ENCODE data around the gene THG1L. TPM values are rescaled to one million over a fixed set of nuclear protein-coding genes. Genes with fewer than 3 reads are reported as not detected.

THG1L gene
- total and polyA plus RNA-seq, 2 of the 13 experiments (the other 11 are each of a cell fraction or from before 2014, with no cell fraction given): 16.6 to 17.2 TPM

GRCh38 chr5:157743163-157744050 is 12.2 kb downstream of the THG1L start, which contains the start of gene LSM11 (continued):
- TF ChIP-seq ETV6 (CRISPR knock-in tag; conservative IDR thresholded peaks at IDR 0.05): peak; percentile 80; the same call in 1 of the 2 replicates
- TF ChIP-seq ZBTB21 (CRISPR knock-in tag; IDR thresholded peaks at IDR 0.05): no peak
- 0 out of 2 replicates have a peak, but pooled peaks have one; percentile 61 for TF ChIP-seq MEIS1 (CRISPR knock-in tag; IDR thresholded peaks at IDR 0.05; ENCODE audit: borderline replicate concordance)
- no peak for TF ChIP-seq E2F1 (CRISPR knock-in tag; IDR thresholded peaks at IDR 0.05)
- peak; percentile 83 for TF ChIP-seq TEAD3 (CRISPR knock-in tag; optimal IDR thresholded peaks at IDR 0.05; ENCODE audit: borderline replicate concordance)
- peak in 1 of 2 experiments; percentile 92; a peak in 2 of 4 replicates for TF ChIP-seq KLF16 (CRISPR knock-in tag; IDR thresholded peaks at IDR 0.05)
- TF ChIP-seq, protein P1, sequence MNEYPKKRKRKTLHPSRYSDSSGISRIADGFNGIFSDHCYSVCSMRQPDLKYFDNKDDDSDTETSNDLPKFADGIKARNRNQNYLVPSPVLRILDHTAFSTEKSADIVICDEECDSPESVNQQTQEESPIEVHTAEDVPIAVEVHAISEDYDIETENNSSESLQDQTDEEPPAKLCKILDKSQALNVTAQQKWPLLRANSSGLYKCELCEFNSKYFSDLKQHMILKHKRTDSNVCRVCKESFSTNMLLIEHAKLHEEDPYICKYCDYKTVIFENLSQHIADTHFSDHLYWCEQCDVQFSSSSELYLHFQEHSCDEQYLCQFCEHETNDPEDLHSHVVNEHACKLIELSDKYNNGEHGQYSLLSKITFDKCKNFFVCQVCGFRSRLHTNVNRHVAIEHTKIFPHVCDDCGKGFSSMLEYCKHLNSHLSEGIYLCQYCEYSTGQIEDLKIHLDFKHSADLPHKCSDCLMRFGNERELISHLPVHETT (CRISPR knock-in tag; conservative IDR thresholded peaks at IDR 0.05): no peak
- peak; percentile 66; the same call in 1 of the 2 replicates for TF ChIP-seq ISL2 (CRISPR knock-in tag; IDR thresholded peaks at IDR 0.05)
- TF ChIP-seq HOXA9 (CRISPR knock-in tag; IDR thresholded peaks at IDR 0.05; ENCODE audit: borderline replicate concordance): no peak
- TF ChIP-seq ZNF230 (CRISPR knock-in tag; IDR thresholded peaks at IDR 0.05): no peak
- no peak for TF ChIP-seq ZNF878 (CRISPR knock-in tag; IDR thresholded peaks at IDR 0.05)
- TF ChIP-seq ZNF326 (CRISPR knock-in tag; IDR thresholded peaks at IDR 0.05; ENCODE audit: borderline replicate concordance): no peak
- no peak for TF ChIP-seq RFXANK (CRISPR knock-in tag; IDR thresholded peaks at IDR 0.05)
- peak; percentile 55; the same call in 1 of the 2 replicates for TF ChIP-seq MAZ (IDR thresholded peaks at IDR 0.05; ENCODE audit: borderline replicate concordance, low read depth, low read length)
- TF ChIP-seq MAZ (CRISPR knock-in tag; IDR thresholded peaks at IDR 0.05; ENCODE audit: low read depth): no peak
- no peak for TF ChIP-seq SYNCRIP (IDR thresholded peaks at IDR 0.05; ENCODE audit: insufficient read depth, low read depth, low read length)
- no peak for TF ChIP-seq DBP (CRISPR knock-in tag; IDR thresholded peaks at IDR 0.05; ENCODE audit: not compliant biosample characterization)
- peak; percentile 91 for TF ChIP-seq YY1 (IDR thresholded peaks at IDR 0.05; ENCODE audit: insufficient read depth, insufficient replicate concordance, low read depth, low read length)
- TF ChIP-seq EEA1 (CRISPR knock-in tag; IDR thresholded peaks at IDR 0.05; ENCODE audit: borderline replicate concordance): peak; percentile 23; the same call in 1 of the 2 replicates
- no peak for TF ChIP-seq TRAFD1 (CRISPR knock-in tag; IDR thresholded peaks at IDR 0.05; ENCODE audit: borderline replicate concordance)
- no peak for TF ChIP-seq NCOR1 (IDR thresholded peaks at IDR 0.05; ENCODE audit: borderline replicate concordance, low read length)
- TF ChIP-seq MYC (CRISPR knock-in tag; IDR thresholded peaks at IDR 0.05; ENCODE audit: borderline replicate concordance): peak; percentile 41; the same call in 1 of the 2 replicates
- peak; percentile 51 for TF ChIP-seq MAX (IDR thresholded peaks at IDR 0.05)
- TF ChIP-seq ZBTB7B (CRISPR knock-in tag; IDR thresholded peaks at IDR 0.05): peak; percentile 73

Data from HepG2 (cell line).